SK-N-SH treated with all-trans-retinoic acid at 6 μM for 48 hours (cell line): ENCODE data around the gene CCDC117.

Source experiments
- ATAC-seq: fragments of 200-7000 bp; cut with Tn5 transposase; 3 replicates; pipeline ENCODE4 v1.9.1; 2020; ENCODE audit warnings: mild to moderate bottlenecking, moderate library complexity
- ARNTL ChIP-seq: fragments of 450-650 bp; formaldehyde crosslinking; IDR thresholded peaks from 2 replicates; pipeline ENCODE4 v1.5.0; 2020; ENCODE audit warnings: low read depth, mild to moderate bottlenecking, moderate library complexity, borderline replicate concordance
- CREB5 ChIP-seq: fragments of 250-450 bp; sonication (Bioruptor Pico); IDR thresholded peaks from 2 replicates; pipeline ENCODE4 v1.5.1; 2020; ENCODE audit warnings: low read depth, mild to moderate bottlenecking, moderate library complexity
- CSDC2 ChIP-seq: fragments of 250-450 bp; sonication (Bioruptor Pico); IDR thresholded peaks from 2 replicates; pipeline ENCODE4 v1.5.0; 2020; ENCODE audit warnings: mild to moderate bottlenecking, moderate library complexity
- CSRNP3 ChIP-seq: fragments of 250-450 bp; sonication (Bioruptor Pico); IDR thresholded peaks from 2 replicates; pipeline ENCODE4 v1.5.1; 2021; ENCODE audit warnings: mild to moderate bottlenecking, moderate library complexity
- ESRRG ChIP-seq: fragments of 250-450 bp; sonication (Bioruptor Pico); IDR thresholded peaks from 2 replicates; pipeline ENCODE4 v1.6.1; 2021; ENCODE audit warnings: mild to moderate bottlenecking
- GLIS3 ChIP-seq: fragments of 250-450 bp; sonication (Bioruptor Pico); IDR thresholded peaks from 2 replicates; pipeline ENCODE4 v1.5.0; 2020; ENCODE audit warnings: mild to moderate bottlenecking, moderate library complexity
- OSR1 ChIP-seq: fragments of 250-450 bp; sonication (Bioruptor Pico); IDR thresholded peaks from 2 replicates; pipeline ENCODE4 v1.8.0; 2022; ENCODE audit warnings: moderate library complexity, mild to moderate bottlenecking, inconsistent platforms
- PATZ1 ChIP-seq: fragments of 250-450 bp; sonication (Bioruptor Pico); IDR thresholded peaks from 2 replicates; pipeline ENCODE4 v1.8.0; 2020; ENCODE audit warnings: mild to moderate bottlenecking, moderate library complexity, borderline replicate concordance
- POU6F1 ChIP-seq: fragments of 250-450 bp; sonication (Bioruptor Pico); IDR thresholded peaks from 2 replicates; pipeline ENCODE4 v1.8.0; 2021; ENCODE audit warnings: low read depth, mild to moderate bottlenecking, moderate library complexity, borderline replicate concordance
- PPARA ChIP-seq: fragments of 250-450 bp; sonication (Bioruptor Pico); IDR thresholded peaks from 2 replicates; pipeline ENCODE4 v1.5.0; 2020; ENCODE audit warnings: mild to moderate bottlenecking, borderline replicate concordance
- SNAI2 ChIP-seq: fragments of 250-450 bp; sonication (Bioruptor Pico); IDR thresholded peaks from 2 replicates; pipeline ENCODE4 v1.5.0; 2020; ENCODE audit warnings: mild to moderate bottlenecking, moderate library complexity
- TOX ChIP-seq: fragments of 250-450 bp; sonication (Bioruptor Pico); IDR thresholded peaks from 2 replicates; pipeline ENCODE4 v1.8.0; 2021; ENCODE audit warnings: mild to moderate bottlenecking, moderate library complexity, borderline replicate concordance
- TSHZ2 ChIP-seq: fragments of 250-450 bp; sonication (Bioruptor Pico); IDR thresholded peaks from 2 replicates; pipeline ENCODE4 v1.5.0; 2020; ENCODE audit warnings: mild to moderate bottlenecking, moderate library complexity
- ZC3H10 ChIP-seq: fragments of 250-450 bp; sonication (Bioruptor Pico); IDR thresholded peaks from 2 replicates; pipeline ENCODE4 v1.5.1; 2021; ENCODE audit warnings: mild to moderate bottlenecking, moderate library complexity
- ZFP3 ChIP-seq: fragments of 250-450 bp; sonication (Bioruptor Pico); IDR thresholded peaks from 2 replicates; pipeline ENCODE4 v1.5.0; 2020; ENCODE audit warnings: mild to moderate bottlenecking, moderate library complexity
- ZFP30 ChIP-seq: fragments of 450-650 bp; formaldehyde crosslinking; IDR thresholded peaks from 2 replicates; pipeline ENCODE4 v1.5.0; 2022; ENCODE audit warnings: mild to moderate bottlenecking, moderate library complexity
- ZNF565 ChIP-seq: fragments of 450-650 bp; formaldehyde crosslinking; conservative IDR thresholded peaks from 2 replicates; pipeline ENCODE4 v1.5.0; 2020; ENCODE audit warnings: low read depth, mild to moderate bottlenecking, moderate library complexity
- ZNF70 ChIP-seq: fragments of 450-650 bp; formaldehyde crosslinking; IDR thresholded peaks from 2 replicates; pipeline ENCODE4 v1.5.0; 2020; ENCODE audit warnings: mild to moderate bottlenecking, moderate library complexity
- ZNF8 ChIP-seq: fragments of 450-650 bp; formaldehyde crosslinking; IDR thresholded peaks from 2 replicates; pipeline ENCODE4 v1.5.0; 2020; ENCODE audit warnings: mild to moderate bottlenecking, moderate library complexity

The CCDC117 gene

GRCh38 chr22:28730179-28730578 is 42.3 kb upstream of the CCDC117 start (continued):
- TF ChIP-seq CREB5, result no peak
- no peak for TF ChIP-seq PPARA (CRISPR knock-in tag)
- TF ChIP-seq ZNF70 (CRISPR knock-in tag), result no peak
- no peak for TF ChIP-seq PATZ1 (CRISPR knock-in tag)
- TF ChIP-seq ZFP3 (CRISPR knock-in tag), result no peak
- TF ChIP-seq CSDC2 (CRISPR knock-in tag), result no peak

- ATAC-seq, result no peak
- TF ChIP-seq ESRRG (CRISPR knock-in tag), result no peak
Observed at GRCh38 chr22:28734393-28734792, 38.1 kb upstream of the CCDC117 start.

- no peak for TF ChIP-seq CSRNP3 (CRISPR knock-in tag)
- no peak for TF ChIP-seq SNAI2 (CRISPR knock-in tag)
- TF ChIP-seq TSHZ2 (CRISPR knock-in tag), result no peak
- no peak for TF ChIP-seq ZC3H10 (CRISPR knock-in tag)
- no peak for TF ChIP-seq CSDC2 (CRISPR knock-in tag)
- no peak for TF ChIP-seq POU6F1 (CRISPR knock-in tag)
- TF ChIP-seq ARNTL (CRISPR knock-in tag), result no peak
- TF ChIP-seq OSR1 (CRISPR knock-in tag), result no peak
- no peak for TF ChIP-seq ZNF565 (CRISPR knock-in tag)
- TF ChIP-seq ZFP3 (CRISPR knock-in tag), result no peak
- no peak for TF ChIP-seq GLIS3 (CRISPR knock-in tag)
- no peak for TF ChIP-seq ZFP30
- TF ChIP-seq ZNF8, result no peak
- TF ChIP-seq ESRRG (CRISPR knock-in tag), result no peak
- no peak for TF ChIP-seq PPARA (CRISPR knock-in tag)
- no peak for ATAC-seq
Observed at GRCh38 chr22:28736301-28737155, 36.0 kb upstream of the CCDC117 start.

GRCh38 chr22:28737701-28738100 is 34.8 kb upstream of the CCDC117 start:
- ATAC-seq, result no peak
- TF ChIP-seq ZNF8, result no peak
- no peak for TF ChIP-seq ZFP3 (CRISPR knock-in tag)
- no peak for TF ChIP-seq CREB5
- TF ChIP-seq SNAI2 (CRISPR knock-in tag), result no peak
- TF ChIP-seq TOX (CRISPR knock-in tag), result no peak
- TF ChIP-seq ZFP30, result no peak
- no peak for TF ChIP-seq ESRRG (CRISPR knock-in tag)
- no peak for TF ChIP-seq ZNF565 (CRISPR knock-in tag)
- no peak for TF ChIP-seq CSDC2 (CRISPR knock-in tag)
- TF ChIP-seq CSRNP3 (CRISPR knock-in tag), result no peak
- no peak for TF ChIP-seq ZNF70 (CRISPR knock-in tag)
- TF ChIP-seq PPARA (CRISPR knock-in tag), result no peak
